Endodermal cell (in vitro differentiated cells): ENCODE measurements around the gene SMIM43. TPM values are rescaled to one million over a fixed set of nuclear protein-coding genes. Genes with fewer than 3 reads are reported as not detected.

Source experiments
- DNase-seq: peaks from one replicate; pipeline ENCODE4 v3.0.0-alpha.2; 2017
- H3K27ac ChIP-seq: 2 replicates; pipeline ENCODE4 v1.5.1; 2013; ENCODE audit warnings: mild to moderate bottlenecking, low read depth, low read length, moderate library complexity
- H3K27me3 ChIP-seq: 2 replicates; pipeline ENCODE4 v1.6.1; 2013; ENCODE audit warnings: mild to moderate bottlenecking, low read length, moderate library complexity; ENCODE audit not compliant: insufficient read depth, control insufficient read depth, poor library complexity, severe bottlenecking
- H3K36me3 ChIP-seq: 2 replicates; pipeline ENCODE4 v1.7.0; 2013; ENCODE audit warnings: mild to moderate bottlenecking, low read length, moderate library complexity; ENCODE audit not compliant: control insufficient read depth, insufficient read depth
- H3K4me1 ChIP-seq: one replicate; pipeline ENCODE4 v1.7.0; 2013; ENCODE audit warnings: low read length; ENCODE audit not compliant: control insufficient read depth, insufficient read depth
- H3K4me3 ChIP-seq: 2 replicates; pipeline ENCODE4 v1.5.1; 2013; ENCODE audit warnings: mild to moderate bottlenecking, low read length, moderate library complexity
- H3K9ac ChIP-seq: 2 replicates; pipeline ENCODE4 v1.6.1; 2013; ENCODE audit warnings: mild to moderate bottlenecking, low read length, moderate library complexity; ENCODE audit not compliant: poor library complexity, severe bottlenecking; ENCODE audit errors: extremely low read depth
- H3K9me3 ChIP-seq: 2 replicates; pipeline ENCODE4 v1.6.1; 2013; ENCODE audit warnings: mild to moderate bottlenecking, low read length, moderate library complexity; ENCODE audit not compliant: control insufficient read depth
- H3K27ac Mint-ChIP-seq: 2 replicates; pipeline ENCODE4 v1.8.0; 2020; ENCODE audit warnings: mixed read lengths
- H3K27me3 Mint-ChIP-seq: 2 replicates; pipeline ENCODE4 v1.8.0; 2021; ENCODE audit warnings: mild to moderate bottlenecking, mixed read lengths; ENCODE audit not compliant: insufficient read depth
- H3K36me3 Mint-ChIP-seq: 2 replicates; pipeline ENCODE4 v1.8.0; 2020; ENCODE audit warnings: low read depth, mixed read lengths
- H3K4me1 Mint-ChIP-seq: 2 replicates; pipeline ENCODE4 v1.8.0; 2020; ENCODE audit warnings: mixed read lengths
- H3K4me3 Mint-ChIP-seq: 2 replicates; pipeline ENCODE4 v1.8.0; 2020; ENCODE audit warnings: mild to moderate bottlenecking, moderate library complexity, mixed read lengths
- H3K9me3 Mint-ChIP-seq: 2 replicates; pipeline ENCODE4 v1.8.0; 2020; ENCODE audit warnings: mild to moderate bottlenecking, mixed read lengths
- WGBS, 2 experiments: methylation state at CpG; one replicate each; pipeline versions ENCODE4 v1.1.5 to v1.1.7; 2013; ENCODE audit warnings: missing lambda C conversion rate in 2 of 2, mixed read lengths in 1 of 2; ENCODE audit not compliant: insufficient coverage in 1 of 2, insufficient read length in 1 of 2; 5-methylcytosine and 5-hydroxymethylcytosine counted together
- total RNA-seq, 2 donors: library from RNA; stranded (reverse); fragmentation: NEBNext Ultra II Directional in 1 of 2; extraction: Animal tissue kit (Norgen Biotek cat#: 25700) in 1 of 2; gene quantifications; 2 replicates in 1 of 2; 3 replicates in 1 of 2; pipeline ENCODE4 v1.2.1, GENCODE V29; 2021
- TF ChIP-seq, protein P1 (sequence below): fragments of 200-600 bp; sonication (generic); conservative IDR thresholded peaks from 2 replicates; pipeline ENCODE4 v1.5.0; 2021; ENCODE audit warnings: antibody characterized with exemption, mild to moderate bottlenecking

SMIM43 gene
- total RNA-seq, 2 donors from 2014 or later = not detected

DNA sequence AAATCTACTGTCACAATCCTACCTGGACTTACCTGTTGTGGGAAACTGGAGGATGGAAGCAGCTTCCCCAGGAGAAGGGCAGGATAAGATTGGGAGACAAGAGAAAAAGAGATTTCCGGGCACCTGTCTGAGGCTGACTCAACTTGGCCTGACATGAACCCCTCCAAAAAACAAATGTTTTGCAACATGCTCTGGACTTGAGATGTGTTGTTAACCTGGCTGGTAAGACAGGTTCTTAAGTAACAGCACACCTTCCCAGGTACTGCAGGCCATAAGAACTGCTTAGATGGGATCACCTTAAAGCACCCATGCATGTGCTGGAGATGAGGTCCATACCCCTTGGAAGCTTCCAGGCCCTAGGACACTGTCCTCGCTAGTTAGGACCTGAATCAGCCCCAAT, 4.4 kb upstream of the SMIM43 start:
- TF ChIP-seq, protein P1, sequence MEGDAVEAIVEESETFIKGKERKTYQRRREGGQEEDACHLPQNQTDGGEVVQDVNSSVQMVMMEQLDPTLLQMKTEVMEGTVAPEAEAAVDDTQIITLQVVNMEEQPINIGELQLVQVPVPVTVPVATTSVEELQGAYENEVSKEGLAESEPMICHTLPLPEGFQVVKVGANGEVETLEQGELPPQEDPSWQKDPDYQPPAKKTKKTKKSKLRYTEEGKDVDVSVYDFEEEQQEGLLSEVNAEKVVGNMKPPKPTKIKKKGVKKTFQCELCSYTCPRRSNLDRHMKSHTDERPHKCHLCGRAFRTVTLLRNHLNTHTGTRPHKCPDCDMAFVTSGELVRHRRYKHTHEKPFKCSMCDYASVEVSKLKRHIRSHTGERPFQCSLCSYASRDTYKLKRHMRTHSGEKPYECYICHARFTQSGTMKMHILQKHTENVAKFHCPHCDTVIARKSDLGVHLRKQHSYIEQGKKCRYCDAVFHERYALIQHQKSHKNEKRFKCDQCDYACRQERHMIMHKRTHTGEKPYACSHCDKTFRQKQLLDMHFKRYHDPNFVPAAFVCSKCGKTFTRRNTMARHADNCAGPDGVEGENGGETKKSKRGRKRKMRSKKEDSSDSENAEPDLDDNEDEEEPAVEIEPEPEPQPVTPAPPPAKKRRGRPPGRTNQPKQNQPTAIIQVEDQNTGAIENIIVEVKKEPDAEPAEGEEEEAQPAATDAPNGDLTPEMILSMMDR = no peak
- Histone ChIP-seq H3K27ac (no peak overlapping the region), H3K4me1 (no peaks in the 10 kb centered on the region), H3K9me3 (no peaks in the 10 kb centered on the region), H3K27me3 (peaks cover 66% of the 10 kb centered on the region), H3K4me3 (no peak overlapping the region), H3K36me3 (no peaks in the 10 kb centered on the region), H3K9ac (no peak overlapping the region)
- WGBS, 2 experiments = 83 to 92% methylated on average over 1 to 2 of the region's 2 CpGs
- no peaks in the 10 kb centered on the region for H3K36me3 Mint-ChIP-seq
- peaks cover 74% of the 10 kb centered on the region for H3K27me3 Mint-ChIP-seq
- no peaks in the 10 kb centered on the region for H3K9me3 Mint-ChIP-seq
- no peak for DNase-seq
- H3K4me3 Mint-ChIP-seq = no peak overlapping the region
- peaks cover 11% of the 10 kb centered on the region for H3K4me1 Mint-ChIP-seq
- no peak overlapping the region for H3K27ac Mint-ChIP-seq

DNA sequence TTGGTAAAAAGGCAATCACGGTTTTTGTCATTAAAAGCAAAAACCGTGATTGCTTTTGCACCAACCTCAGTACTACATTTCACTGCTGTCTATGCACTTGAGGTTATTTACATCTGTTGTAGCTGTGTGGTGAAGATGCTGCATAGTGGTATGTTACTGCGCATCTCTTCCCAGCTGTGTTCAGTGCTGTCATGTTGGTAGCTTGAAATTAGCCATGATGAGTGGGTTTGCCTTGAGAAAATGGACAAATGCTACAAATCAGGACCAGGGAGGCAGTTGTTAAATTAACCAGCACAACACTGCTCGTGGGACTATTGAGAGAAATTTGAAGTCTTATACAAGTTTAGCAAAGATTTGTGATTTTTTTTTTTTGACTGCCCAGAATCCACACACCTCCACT, 2.2 kb upstream of the SMIM43 start:
- Histone ChIP-seq H3K27me3 (peaks cover 87% of the 10 kb centered on the region), H3K4me1 (no peaks in the 10 kb centered on the region), H3K36me3 (no peaks in the 10 kb centered on the region), H3K9me3 (no peaks in the 10 kb centered on the region), H3K9ac (no peak overlapping the region), H3K4me3 (no peak overlapping the region), H3K27ac (no peak overlapping the region)
- Mint-ChIP-seq H3K4me3 (no peak overlapping the region), H3K36me3 (no peaks in the 10 kb centered on the region), H3K27me3 (peaks cover 89% of the 10 kb centered on the region), H3K4me1 (peaks cover 14% of the 10 kb centered on the region), H3K27ac (no peak overlapping the region), H3K9me3 (no peaks in the 10 kb centered on the region)
- WGBS, 2 experiments = 90% methylated on average over 4 of the region's 4 CpGs; no CpG with 5 or more reads in 1 of the 2 experiments
- no peak for DNase-seq
- TF ChIP-seq, protein P1 = no peak

DNA sequence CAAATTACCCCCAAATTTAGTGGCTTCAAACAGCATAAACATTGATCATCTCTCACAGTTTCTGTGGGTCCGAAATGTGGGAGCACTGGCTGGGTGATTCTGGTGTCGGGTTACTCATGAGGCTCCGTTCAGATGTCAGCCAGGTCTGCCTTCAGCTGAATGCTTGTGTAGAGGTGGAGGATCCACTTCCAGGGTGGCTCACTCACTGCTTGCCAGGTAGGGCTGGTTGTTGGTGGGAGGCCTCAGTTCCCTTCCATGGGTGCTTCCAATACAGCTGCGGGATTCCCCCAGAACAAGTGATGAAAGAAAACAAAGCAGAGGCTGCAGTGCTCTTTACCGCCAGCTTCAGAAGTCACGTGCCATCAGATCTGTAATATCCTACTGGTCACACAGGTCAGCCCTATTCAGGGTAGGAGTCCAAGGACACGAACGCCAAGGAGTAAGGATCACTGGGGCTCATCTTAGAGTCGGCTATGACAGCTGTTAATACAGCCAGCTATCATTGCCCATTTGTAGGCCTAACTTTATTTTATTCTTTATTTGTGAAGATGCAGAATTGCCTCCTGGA, 1.1 kb upstream of the SMIM43 start:
- peak; percentile 60 for DNase-seq
- Histone ChIP-seq H3K36me3 (no peaks in the 10 kb centered on the region), H3K9me3 (no peaks in the 10 kb centered on the region), H3K27me3 (peaks cover 97% of the 10 kb centered on the region), H3K9ac (no peak overlapping the region), H3K27ac (no peak overlapping the region), H3K4me1 (no peaks in the 10 kb centered on the region), H3K4me3 (no peak overlapping the region)
- 71 to 81% methylated on average over 7 to 9 of the region's 9 CpGs for WGBS, 2 experiments
- TF ChIP-seq, protein P1 = no peak
- Mint-ChIP-seq H3K9me3 (no peaks in the 10 kb centered on the region), H3K4me3 (peak overlapping the region; percentile 61), H3K27me3 (peaks cover 94% of the 10 kb centered on the region), H3K4me1 (peaks cover 14% of the 10 kb centered on the region), H3K36me3 (no peaks in the 10 kb centered on the region), H3K27ac (no peak overlapping the region)
